Fibroblast of skin of left biceps (primary cell): ENCODE results near the gene CYRIA.
A peak's percentile ranks its signal among the peaks of the same experiment; 100 is the strongest.

Experiments used
- DNase-seq, 2 experiments: peaks; one replicate each; pipeline ENCODE4 v3.0.0-alpha.2; 2013; ENCODE audit warnings: low read depth in 2 of 2

CYRIA gene

DNA sequence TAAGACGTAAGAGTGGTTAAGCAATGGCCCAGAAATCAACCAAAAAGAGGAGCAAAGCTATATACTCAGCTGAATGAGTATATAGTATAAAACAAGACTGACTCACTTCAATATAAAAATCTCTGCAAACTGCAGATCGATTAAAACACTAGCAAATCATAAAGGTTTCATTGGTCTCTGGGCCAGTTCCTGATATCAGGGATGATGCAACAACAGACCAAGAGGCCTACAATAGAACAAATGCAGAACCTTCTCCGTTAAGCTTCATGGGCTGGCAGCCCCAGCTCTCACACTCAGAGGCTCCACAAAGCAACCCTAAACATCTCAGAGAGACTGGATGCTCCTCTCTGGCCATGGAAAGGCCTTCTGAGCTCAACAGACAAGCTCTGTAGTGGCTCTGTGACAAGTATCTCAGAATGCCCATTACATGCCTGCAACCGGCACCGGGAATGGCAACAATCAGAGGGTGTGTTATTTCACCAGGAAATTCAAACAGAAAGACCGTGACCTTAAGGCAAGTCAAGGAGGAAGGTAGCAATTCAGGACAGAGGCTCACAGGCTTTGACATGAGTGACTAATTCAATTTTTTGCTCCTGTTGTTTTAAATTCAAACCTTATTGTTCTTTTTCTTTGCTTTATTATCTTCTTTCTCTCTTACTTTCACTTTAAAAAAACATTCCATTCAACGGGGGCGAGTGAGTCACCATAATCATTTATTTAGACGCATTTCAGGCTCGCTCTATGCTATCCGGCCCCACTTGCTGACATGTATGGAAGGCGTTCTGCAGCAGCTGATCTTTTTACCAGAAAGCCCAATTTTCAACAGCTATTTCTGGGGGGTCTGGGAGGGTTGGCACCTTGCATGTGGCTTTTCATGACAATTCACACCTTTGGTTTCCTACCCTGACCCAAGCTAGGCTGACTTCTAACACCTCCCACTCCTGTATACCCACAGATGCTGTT is 15.1 kb downstream of the CYRIA start:
- peak; percentile 18 to 22 for DNase-seq

DNA sequence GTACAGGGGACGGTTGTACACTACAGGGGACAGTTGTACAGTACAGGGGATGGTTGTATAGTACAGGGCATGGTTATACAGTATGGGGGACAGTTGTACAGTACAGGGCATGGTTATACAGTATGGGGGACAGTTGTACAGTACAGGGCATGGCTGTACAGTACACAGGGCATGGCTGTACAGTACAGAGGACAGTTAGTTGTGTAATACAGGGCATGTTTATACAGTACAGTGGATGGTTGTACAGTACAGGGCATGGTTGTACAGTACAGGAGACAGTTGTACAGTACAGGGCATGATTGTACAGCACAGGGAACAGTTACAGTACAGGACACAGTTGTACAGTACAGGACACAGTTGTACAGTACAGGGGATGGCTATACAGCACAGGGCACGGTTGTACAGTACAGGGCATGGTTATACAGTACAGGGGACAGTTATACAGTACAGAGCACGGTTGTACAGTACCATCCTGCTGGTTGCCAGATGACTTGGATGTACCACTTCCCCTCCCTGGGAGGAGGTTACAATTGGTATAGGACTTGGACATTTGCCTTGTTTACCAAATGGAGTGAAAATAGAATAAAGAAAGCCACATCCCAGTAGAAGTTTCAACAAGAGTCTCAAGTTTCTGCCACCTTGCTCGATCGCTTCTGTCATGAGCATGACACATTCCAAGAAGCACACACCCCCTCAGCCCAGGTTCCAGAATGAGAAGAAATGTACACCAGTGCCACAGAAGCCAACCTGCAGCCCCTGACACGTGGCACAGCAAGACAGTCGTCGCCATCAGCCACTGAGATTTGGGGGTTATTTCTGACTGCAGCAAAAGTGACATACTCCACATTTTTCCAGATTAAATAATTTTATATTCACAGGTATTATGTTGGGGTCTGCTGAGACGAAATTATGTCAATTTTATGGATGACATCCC is 16.0 kb downstream of the CYRIA start:
- no peak for DNase-seq

DNA sequence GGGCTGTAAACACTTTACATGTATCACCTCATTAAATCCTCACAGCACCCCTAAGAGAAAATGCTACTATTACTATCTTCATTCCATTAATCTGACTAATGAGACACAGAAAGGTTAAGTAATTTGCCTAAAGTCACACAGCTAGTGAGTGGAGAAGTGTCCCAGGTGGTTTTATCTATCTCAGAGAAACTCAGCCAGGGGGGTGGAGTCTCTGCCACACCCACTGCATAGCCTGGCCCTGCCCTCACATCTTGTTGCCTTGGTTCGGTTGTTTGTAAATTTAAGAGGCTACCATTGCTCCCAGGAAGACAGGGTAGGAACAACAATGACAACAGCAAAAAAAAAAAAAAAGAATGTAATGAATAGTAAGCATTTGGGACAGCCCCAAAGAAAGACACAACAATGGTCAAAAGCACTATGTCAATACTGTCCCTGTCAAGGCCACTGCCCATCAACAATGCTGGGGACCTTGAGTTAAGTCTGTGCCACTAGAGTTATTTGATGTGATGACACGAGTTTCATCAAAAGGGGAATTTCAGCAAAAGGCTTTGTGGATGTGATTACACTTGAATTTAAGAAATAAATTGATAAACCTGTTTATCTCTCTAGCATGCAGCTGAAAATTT is 17.5 kb downstream of the CYRIA start:
- no peak for DNase-seq

DNA sequence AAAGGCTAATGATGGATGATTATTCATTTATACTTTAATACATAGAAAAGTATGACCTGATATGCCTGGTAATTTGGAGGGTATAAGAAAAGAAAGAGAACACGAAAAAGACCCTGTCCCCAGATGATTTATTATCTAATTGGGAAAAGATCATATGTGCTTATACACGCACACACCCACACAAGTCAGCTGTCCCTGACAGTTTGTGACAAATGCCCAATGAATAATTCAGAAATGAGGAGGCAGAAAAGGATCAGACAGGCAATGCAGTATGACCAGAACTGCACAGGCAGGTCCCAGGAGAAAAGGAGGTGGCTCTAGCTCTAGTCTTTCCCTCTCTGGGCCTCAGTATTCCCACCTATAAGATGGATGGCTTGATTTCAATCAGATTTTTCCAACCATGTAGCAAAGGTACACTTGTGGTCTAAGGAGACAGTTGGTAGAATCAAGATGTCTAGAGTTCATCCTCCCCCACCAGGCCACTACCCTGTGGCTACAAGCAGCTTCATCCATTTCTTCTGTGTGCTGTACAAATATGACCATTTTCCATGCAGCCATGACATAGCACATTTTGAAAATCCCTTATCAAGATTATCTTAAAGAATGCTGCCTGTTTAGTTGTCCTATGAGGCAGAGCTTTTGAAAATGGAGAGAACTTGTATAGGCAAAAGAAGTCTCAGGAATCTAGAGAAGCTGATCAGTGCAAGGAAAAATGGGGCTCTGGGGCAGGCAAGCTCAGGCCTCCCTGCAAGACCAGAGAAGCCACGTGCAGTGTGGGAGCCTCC is 19.7 kb downstream of the CYRIA start:
- no peak for DNase-seq

DNA sequence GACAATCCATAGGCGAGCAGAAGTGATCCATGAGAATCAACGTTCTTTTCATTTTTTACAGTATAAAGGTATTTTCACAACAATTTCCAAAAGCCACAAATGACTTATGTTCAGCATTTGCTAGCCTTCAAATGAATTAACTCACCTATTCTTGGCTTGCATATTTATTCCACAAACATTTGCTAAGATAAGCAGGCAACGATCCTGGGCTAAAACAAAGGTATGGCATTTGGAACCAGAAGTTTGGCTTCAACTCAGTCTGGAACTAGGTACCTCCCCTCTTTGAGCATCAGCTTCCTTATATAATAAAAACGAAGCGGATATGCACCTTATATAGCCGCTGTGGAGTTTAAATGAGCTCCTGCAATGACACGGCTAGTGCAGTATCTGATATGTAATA is 20.5 kb downstream of the CYRIA start:
- no peak for DNase-seq

DNA sequence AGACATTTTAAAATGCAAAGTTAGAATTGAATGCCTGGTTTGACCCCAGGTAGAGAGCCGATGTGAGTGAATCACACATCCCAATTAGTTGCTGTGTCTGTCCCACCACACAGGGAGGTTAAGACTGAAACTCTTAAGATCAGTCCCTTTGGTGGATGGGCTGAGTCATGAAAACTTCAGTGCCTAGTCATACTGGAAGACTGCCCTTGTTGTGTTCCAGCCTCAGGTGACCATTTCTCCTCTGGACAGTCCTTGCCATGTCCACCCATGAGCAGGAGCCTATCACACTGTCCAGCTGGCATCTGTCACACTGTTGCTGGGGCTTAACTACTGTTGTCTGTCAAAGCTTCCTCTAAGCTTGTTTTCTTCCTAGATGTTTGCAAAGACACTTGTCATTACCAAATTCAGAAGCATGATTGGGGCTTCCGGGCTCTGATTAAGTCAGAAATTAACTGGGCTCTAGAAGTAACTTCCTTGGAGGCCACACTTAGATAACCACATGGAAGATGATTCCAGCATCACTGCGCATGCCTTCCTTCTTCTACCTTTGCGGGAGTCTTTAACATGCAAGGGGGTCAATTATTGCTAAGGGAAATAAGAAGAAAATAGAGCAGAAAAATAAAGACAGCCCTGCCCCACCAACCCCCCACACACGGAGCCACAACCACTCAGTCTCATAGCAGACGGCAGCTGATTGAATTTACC is 21.3 kb downstream of the CYRIA start:
- no peak for DNase-seq

DNA sequence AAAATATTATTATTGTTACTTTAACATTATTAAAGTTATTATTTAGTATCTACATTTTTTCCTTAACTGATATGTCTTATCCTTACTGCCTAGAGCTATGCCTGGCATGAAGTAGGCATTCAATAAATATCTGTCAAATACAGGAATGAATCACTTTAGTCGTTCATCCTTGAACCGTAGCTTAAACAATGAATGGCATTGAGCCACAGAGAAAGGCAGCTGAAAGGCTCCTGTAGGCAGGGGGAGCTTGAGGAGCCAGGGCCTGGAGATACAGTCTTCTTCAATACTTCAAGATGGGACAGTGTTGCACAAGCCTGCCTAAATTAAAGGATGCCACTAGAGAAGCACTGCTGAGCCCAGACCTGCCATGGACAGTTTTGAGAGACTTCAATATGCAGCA is 22.5 kb downstream of the CYRIA start:
- DNase-seq: no peak

DNA sequence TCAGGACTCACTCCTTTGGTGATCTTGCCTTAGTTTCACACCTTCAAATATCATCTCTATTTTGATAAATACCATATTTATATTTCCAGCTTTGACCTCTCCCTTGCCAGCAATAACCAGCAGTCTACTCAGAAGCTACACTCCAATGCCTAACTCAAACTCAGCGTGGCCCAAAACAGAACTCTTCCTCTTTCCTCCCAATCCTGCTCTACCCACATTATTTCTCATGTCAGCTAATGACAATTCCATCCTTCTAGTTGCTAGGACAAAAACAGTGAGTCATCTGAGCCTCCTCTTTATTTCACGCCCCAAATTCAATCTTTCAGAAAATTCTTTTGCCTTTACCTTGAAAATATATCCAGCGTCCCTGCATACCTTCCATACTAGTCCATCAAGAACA is 23.5 kb downstream of the CYRIA start:
- DNase-seq: no peak

DNA sequence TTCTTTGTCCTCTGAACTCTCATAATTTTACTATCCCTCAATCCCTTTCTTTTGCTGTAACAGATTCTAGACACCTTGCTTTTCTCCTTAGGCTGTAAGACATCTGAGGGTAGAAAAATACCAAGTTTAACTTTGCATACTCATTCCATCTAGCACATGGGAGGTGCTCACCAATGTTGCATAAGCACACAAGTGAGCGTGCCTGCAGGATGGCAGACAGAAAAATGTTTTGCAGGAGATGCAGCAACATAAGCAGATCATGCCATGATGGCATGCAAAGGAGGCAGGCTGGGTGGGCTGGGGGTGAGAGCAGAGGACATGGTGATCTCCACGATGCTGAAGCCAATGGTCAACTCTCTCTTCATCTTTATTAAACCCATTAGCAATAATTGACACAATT is 24.1 kb downstream of the CYRIA start:
- no peak for DNase-seq

DNA sequence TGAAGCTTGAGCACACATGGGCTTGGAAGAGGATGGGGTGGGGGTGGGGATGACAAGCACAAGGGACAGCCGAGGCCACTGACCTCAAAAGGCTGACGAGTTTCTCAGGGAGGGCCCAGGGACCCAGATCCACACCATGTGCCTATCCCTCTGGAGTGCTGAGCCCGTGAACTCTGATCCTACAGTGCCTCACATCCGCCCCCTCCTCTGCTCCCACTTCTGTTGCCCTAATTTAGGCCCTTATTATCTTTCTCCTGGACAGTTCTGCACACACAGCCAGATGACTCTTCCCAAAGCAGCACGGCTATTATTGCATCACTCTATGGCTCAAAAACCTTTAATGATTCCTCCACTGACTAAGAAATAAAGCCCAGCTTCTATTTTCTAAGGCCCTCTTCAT is 24.8 kb downstream of the CYRIA start:
- DNase-seq: no peak

DNA sequence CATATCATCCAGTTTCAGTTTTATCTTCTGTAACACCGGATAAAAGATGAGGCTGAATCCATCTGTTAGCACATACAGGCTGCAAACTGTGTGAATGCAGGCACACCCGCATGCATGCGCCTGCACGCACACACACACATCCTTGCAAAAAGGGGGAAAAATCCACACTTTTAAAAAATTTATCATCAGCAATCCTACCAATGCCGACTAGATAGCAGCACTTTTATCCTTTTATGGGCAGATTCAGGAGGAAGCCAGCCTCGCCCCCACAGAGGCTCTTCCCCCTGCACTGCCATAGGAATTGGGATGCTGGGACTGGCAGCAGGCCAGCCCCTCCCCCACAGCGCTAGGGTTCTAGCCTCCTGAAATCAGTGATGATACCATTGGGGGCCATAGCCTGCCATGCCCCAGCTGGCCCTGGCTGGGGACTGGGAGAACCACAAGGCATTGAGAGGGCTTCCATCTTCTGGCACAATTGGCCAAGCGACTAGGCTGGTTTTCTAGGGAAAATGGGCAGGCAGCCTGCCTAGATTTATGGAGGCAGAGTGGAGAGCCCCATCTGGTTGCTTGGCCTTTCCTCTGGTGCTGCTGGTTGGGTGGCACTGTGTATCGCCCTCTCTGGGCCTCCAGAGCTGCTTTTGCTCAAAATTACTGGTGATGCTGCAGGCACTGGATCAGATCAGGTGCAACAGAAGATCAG is 25.5 kb downstream of the CYRIA start:
- no peak for DNase-seq

DNA sequence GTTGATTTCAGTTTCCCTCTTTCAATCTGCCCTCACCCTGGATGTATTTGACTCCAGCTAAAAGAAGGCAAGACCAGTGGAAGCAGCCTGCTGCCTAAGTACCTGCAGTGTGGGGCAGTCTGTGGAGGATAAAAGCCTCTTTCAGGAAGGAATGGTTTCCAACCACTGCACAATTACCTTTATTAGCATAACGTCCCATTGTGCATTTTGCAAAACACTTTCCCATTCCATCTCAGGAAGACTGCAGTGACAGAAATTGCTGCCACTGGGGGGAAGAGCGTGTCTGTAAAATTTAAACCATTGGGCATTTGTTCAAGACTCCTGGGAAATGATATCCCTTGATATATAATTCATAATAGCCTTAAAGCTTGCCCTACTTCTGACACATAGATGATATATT is 26.2 kb downstream of the CYRIA start:
- no peak for DNase-seq

DNA sequence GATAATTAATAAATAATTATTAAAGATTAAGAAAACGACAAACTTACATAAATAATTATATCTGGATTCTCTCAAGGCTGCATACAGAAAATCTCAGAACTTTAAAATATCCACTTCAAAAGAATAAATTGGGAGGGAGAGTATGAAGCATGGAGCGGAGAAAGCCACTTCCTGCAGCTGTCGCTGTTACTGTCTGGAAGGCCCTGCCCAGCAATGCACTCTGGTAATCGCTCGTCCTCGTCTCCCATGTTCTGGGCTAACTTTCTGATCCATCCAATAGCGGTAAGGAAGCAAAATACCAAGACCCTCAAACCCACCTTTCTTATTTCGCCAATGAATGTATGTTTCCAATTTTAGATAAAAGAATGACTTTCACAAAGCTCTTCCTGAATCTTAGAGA is 26.7 kb downstream of the CYRIA start:
- DNase-seq: no peak

DNA sequence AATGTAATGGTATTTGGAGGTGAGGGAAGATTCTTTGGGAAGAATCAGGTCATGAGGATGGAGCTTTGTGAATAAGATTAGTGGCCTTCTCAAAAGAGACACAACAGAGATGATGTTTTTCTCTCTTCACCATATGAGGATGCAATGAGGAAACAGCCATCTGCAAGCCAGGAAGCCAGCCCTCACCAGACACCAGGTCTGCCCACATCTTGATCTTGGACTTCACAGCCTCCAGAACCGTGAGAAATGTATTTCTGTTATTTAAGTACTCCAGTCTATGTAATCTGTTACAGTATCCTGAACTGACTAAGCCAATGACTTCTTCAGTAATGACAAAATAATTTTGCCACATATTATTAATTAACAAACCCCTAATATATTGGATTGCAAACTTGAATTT is 28.3 kb downstream of the CYRIA start:
- DNase-seq: no peak

DNA sequence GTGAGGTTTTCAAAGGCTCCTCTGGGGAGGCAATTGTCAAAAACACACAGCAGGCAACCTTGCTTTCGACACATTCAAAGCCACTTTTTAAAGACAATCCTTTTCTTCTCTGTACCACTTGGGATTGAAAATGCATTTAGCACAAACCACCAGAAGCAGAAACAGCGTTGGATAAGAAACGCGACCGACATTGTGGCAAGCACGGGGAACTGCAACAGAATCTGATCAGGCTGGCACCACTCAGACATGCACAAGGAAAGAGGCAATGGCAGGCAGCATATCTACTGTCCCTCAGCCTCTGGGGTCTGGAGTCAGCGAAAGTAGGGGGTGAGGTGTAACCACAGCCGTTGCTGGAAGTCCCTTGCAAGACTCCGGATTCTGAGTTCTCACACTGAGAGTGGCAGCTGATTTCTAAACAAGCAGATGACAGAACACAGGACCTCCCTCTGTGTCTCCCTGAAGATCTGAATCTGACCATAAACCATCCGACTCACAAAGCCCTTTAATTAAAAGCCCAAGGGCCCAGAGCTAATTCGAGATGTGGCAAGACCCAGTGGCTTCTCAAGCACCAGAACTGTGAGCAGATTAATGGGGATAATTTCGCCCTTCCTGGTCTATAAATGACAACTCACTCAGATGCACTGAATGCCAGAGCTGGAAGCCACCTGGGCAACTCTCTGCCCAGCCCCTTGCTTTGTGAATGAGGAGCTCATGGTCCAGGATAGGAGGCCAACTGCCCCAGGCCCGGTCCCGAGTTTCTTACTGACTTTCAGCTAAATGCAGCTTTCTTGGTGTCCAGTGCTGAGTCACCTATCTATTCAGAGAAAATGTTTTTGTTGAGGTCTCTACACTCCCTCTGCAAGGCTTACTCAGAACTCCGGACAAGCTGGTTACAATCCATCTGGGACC is 29.6 kb downstream of the CYRIA start:
- DNase-seq: no peak

DNA sequence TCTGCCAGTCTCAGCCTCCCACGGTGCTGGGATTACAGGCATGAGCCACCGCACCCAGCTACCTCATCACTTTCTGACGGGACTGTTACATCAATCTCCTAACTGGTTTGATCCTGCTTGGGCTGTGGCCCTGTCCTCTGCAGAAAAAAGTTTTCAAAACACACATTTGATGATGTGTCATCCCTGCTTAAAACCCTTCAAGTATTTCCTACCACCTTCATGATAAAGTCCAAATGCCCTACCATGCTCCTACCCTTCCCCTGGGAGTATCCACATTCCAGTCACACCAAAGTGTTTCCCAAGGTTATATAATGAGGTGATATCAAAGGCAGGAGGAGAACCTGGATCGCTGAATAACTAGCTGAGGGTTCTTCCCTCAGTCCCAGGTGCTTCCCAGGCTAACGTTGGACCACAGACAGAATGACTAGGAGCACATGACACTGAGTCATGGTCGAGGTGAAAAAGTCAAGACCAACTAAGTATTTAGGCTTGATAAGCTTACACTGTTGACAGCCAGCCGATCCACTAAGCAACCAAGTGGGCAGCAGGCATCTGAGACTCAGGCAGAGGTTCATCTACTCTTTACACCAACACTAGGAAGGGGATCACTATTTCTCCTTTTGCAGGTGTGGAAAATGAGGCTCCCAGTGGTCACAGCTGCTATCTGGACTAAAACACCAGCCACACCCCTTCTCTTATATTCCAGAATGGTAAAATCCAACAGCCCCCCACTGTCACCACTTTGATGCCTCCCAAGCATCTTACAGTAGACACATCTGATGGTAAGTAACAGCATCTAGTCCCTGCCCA is 31.8 kb downstream of the CYRIA start:
- DNase-seq: no peak

DNA sequence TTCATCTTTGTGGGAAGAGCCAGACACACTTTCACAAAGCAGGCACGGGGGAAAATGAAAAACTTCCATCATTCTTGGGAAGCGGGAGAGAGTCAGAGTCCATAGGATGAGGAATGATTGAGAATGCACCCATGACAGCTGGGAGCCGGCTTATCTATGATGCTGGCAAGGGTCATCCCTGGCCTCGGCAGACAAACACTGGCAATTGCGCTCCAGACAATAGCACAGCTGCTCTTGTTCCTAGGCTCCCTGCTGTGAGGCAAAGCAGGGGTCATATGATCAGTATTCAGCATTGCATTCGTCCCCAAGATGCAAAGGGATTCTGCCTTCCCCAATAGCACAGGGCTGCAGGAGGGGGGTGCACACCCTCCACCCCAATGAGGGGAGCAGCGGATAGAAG is 33.0 kb downstream of the CYRIA start:
- no peak for DNase-seq

DNA sequence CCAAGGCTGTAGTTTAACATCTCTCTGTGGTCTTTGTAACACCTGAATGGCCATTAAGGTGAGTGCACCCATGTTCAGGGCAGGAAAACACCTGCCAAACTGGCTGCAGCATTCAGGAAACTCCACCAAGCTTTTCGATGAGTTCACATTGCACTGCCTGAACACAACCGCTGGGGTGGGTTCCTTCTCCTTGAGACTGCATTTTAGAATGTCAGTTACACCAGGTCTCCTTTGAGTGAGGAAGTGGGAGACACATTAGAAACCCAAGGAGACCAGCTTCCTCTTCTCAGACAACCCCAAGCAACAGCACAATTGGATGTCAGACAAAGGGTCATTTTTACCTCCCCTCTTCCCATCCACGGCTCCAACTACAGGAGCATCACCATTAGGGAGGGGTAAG is 35.2 kb downstream of the CYRIA start:
- no peak for DNase-seq
